ENCODE measurements around the gene CTNNA3. TPM values are rescaled to one million over a fixed set of nuclear protein-coding genes. Genes with fewer than 3 reads are reported as not detected.

CTNNA3 gene
- polyA plus RNA-seq, 1 experiment = not detected

GRCh38 chr10:66564287-66564686 lies 1131.7 kb downstream of the CTNNA3 start:
- no peak for TF ChIP-seq CTCF (IDR thresholded peaks at IDR 0.05; ENCODE audit: insufficient read depth, low read depth, low read length)
- POLR2A ChIA-PET = no interaction called here
- no peak for DNase-seq (ENCODE audit: low read depth)
- CTCF ChIA-PET = no interaction called here
- Histone ChIP-seq H3K36me3 (ENCODE audit: control insufficient read depth, insufficient read depth, low read length) (no peaks in the 10 kb centered on the region), H3K27me3 (ENCODE audit: control insufficient read depth, insufficient read depth, low read length) (no peaks in the 10 kb centered on the region), H3K4me3 (ENCODE audit: low read depth, low read length) (no peak overlapping the region)

GRCh38 chr10:66555061-66555460 lies 1140.9 kb downstream of the CTNNA3 start:
- no peak for TF ChIP-seq CTCF (IDR thresholded peaks at IDR 0.05; ENCODE audit: insufficient read depth, low read depth, low read length)
- Histone ChIP-seq H3K27me3 (ENCODE audit: control insufficient read depth, insufficient read depth, low read length) (no peaks in the 10 kb centered on the region), H3K4me3 (ENCODE audit: low read depth, low read length) (no peak overlapping the region), H3K36me3 (ENCODE audit: control insufficient read depth, insufficient read depth, low read length) (no peaks in the 10 kb centered on the region)
- CTCF ChIA-PET = no interaction called here
- no peak for DNase-seq (ENCODE audit: low read depth)
- POLR2A ChIA-PET = no interaction called here

- Histone ChIP-seq H3K36me3 (ENCODE audit: control insufficient read depth, insufficient read depth, low read length) (no peaks in the 10 kb centered on the region), H3K27me3 (ENCODE audit: control insufficient read depth, insufficient read depth, low read length) (no peaks in the 10 kb centered on the region), H3K4me3 (ENCODE audit: low read depth, low read length) (no peak overlapping the region)
- TF ChIP-seq CTCF (IDR thresholded peaks at IDR 0.05; ENCODE audit: insufficient read depth, low read depth, low read length) = no peak
- POLR2A ChIA-PET = no interaction called here
- no peak for DNase-seq (ENCODE audit: low read depth)
- CTCF ChIA-PET = no interaction called here
Measured at GRCh38 chr10:66552331-66552730, 1143.7 kb downstream of the CTNNA3 start.

GRCh38 chr10:66550351-66550750 lies 1145.6 kb downstream of the CTNNA3 start:
- TF ChIP-seq CTCF (IDR thresholded peaks at IDR 0.05; ENCODE audit: insufficient read depth, low read depth, low read length) = no peak
- ChIA-PET CTCF (no interaction called here), POLR2A (no interaction called here)
- DNase-seq (ENCODE audit: low read depth) = no peak
- no peaks in the 10 kb centered on the region for H3K36me3 ChIP-seq (ENCODE audit: control insufficient read depth, insufficient read depth, low read length)
- H3K27me3 ChIP-seq (ENCODE audit: control insufficient read depth, insufficient read depth, low read length) = no peaks in the 10 kb centered on the region
- H3K4me3 ChIP-seq (ENCODE audit: low read depth, low read length) = no peak overlapping the region

DNA sequence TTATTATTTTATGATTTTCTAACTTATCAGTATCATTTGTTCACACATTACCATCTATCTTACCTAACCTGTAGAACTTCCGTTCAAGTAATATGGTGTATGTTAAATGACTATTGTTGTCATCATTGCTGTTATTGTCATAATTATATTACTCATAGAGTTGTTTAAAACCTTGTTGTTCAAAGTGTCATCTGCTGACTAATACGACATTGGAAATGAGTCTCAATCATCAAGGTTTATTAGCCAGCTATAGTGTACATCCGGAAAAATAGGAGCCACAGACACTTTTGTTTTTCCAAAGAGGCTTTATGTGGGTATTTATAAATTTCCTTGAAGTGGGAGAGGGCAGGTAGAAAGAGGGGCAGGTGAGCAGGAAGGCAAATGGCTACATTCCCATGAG lies 1157.1 kb downstream of the CTNNA3 start:
- H3K4me3 ChIP-seq (ENCODE audit: low read depth, low read length) = no peak overlapping the region
- CTCF ChIA-PET = no interaction called here

More for the DNA sequence above, 1157.1 kb downstream of the CTNNA3 start:
- POLR2A ChIA-PET = no interaction called here
- no peak for TF ChIP-seq CTCF (IDR thresholded peaks at IDR 0.05; ENCODE audit: insufficient read depth, low read depth, low read length)
- Histone ChIP-seq H3K36me3 (ENCODE audit: control insufficient read depth, insufficient read depth, low read length) (no peaks in the 10 kb centered on the region), H3K27me3 (ENCODE audit: control insufficient read depth, insufficient read depth, low read length) (no peaks in the 10 kb centered on the region)
- no peak for DNase-seq (ENCODE audit: low read depth)

All from BJ (cell line).